Fibroblast of villous mesenchyme (primary cell): ENCODE data around the gene ZNF77. TPM values are rescaled to one million over a fixed set of nuclear protein-coding genes. Genes with fewer than 3 reads are reported as not detected.
"Not testable (repeated sequence)": the region's sequence is repeated elsewhere in the genome, so short reads cannot be mapped to it uniquely, and the experiment has no call there.

Source experiments
- DNase-seq: peaks from one replicate; pipeline ENCODE4 v3.0.0-alpha.2; 2010; ENCODE audit warnings: low read depth
- H3K4me3 ChIP-seq: 2 replicates; pipeline ENCODE4 v1.5.1; 2011; ENCODE audit warnings: low read depth, mild to moderate bottlenecking, low read length
- CTCF ChIP-seq: IDR thresholded peaks from 2 replicates; pipeline ENCODE4 v1.5.1; 2012; ENCODE audit warnings: low read depth, mild to moderate bottlenecking, low read length; ENCODE audit not compliant: insufficient read depth
- total RNA-seq: library from RNA; depleted of rRNA; stranded (reverse); fragments of >200 nt; gene quantifications from 2 replicates; pipeline ENCODE4 v1.2.3, GENCODE V29; 2012

ZNF77 gene
- total RNA-seq, 1 donor: 3.0 TPM

GRCh38 chr19:2900296-2901252 lies 44.2 kb downstream of the ZNF77 start, which contains the start of gene ZNF57:
Gene ZNF57 (plus strand): TSS chr19:2900928. CDS start chr19:2901046, 118 bp downstream.
- peak; percentile 99 for DNase-seq
- peak within 1 kb of the TSS; percentile 92 for H3K4me3 ChIP-seq
- TF ChIP-seq CTCF: no peak

DNA sequence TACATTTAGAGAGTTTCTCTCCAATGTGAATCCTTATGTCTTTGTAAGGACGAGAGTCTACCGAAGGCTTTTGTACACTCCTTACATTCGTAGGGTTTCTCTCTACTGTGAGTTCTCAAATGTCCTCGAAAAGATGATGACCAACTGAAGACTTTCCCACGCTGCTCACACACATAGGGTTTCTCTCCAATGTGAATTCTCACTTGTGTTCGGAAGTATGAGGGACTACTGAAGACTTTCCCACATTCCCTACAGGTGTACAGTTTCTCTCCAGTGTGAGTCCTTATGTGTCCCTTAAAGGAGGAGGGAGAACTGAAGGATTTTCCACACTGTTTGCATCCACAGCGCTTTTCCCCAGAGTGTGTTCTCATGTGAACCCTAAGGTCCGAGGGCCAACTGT lies 48.1 kb downstream of the ZNF77 start:
- no peak for DNase-seq
- TF ChIP-seq CTCF: no peak
- no peak overlapping the region for H3K4me3 ChIP-seq

DNA sequence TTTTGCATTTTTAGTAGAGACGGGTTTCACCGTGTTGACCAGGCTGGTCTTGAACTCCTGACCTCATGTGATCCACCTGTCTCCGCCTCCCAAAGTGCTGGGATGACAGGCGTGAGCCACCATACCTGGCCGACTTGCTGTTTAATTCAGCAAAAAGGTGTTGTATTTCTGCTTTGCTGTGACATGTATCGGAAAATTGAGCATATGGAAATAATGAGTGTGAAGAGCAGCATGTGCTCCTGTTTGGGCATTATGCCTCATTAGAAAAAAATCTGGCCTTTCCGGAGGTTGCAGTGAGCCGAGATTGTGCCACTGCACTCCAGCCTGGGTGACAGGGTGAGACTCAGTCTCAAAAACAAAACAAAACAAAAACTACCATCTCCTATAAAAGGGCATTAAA lies 54.2 kb downstream of the ZNF77 start:
- not testable (repeated sequence) for DNase-seq, H3K4me3 ChIP-seq

GRCh38 chr19:2888731-2889224 lies 56.0 kb downstream of the ZNF77 start:
- TF ChIP-seq CTCF: no peak
- peak; percentile 34 for DNase-seq
- peak overlapping the region; percentile 45 for H3K4me3 ChIP-seq

- peak; percentile 78 for DNase-seq
- peak; percentile 71 for TF ChIP-seq CTCF
- no peak overlapping the region for H3K4me3 ChIP-seq
Measured at GRCh38 chr19:2887391-2887914, 57.3 kb downstream of the ZNF77 start.

- no peak for TF ChIP-seq CTCF
- no peak for DNase-seq
- H3K4me3 ChIP-seq: no peak overlapping the region
Measured at GRCh38 chr19:2885736-2886135, 59.0 kb downstream of the ZNF77 start.

GRCh38 chr19:2883686-2884439 lies 60.9 kb downstream of the ZNF77 start:
- no peak for DNase-seq
- H3K4me3 ChIP-seq: no peak overlapping the region
- no peak for TF ChIP-seq CTCF
